Measurements from ENCODE around the gene ANK2. TPM values are rescaled to one million over a fixed set of nuclear protein-coding genes. Genes with fewer than 3 reads are reported as not detected.

ANK2 gene
- total RNA-seq, 1 donor from 2014 or later: 35.5 TPM

- no peak for TF ChIP-seq CTCF (IDR thresholded peaks at IDR 0.05; ENCODE audit: insufficient read depth, low read length, poor library complexity, severe bottlenecking)
- no peak overlapping the region for H3K4me3 ChIP-seq (ENCODE audit: low read depth, low read length)
- no peaks in the 10 kb centered on the region for H3K36me3 ChIP-seq (ENCODE audit: control insufficient read depth, insufficient read depth, low read length)
- no peak for DNase-seq (ENCODE audit: low read depth)
- H3K27me3 ChIP-seq (ENCODE audit: control insufficient read depth, insufficient read depth, low read length): no peaks in the 10 kb centered on the region
These were observed 280.7 kb downstream of the ANK2 start for GRCh38 chr4:113330200-113330599.

- Histone ChIP-seq H3K27me3 (ENCODE audit: control insufficient read depth, insufficient read depth, low read length) (no peaks in the 10 kb centered on the region), H3K4me3 (ENCODE audit: low read depth, low read length) (no peak overlapping the region), H3K36me3 (ENCODE audit: control insufficient read depth, insufficient read depth, low read length) (no peaks in the 10 kb centered on the region)
- no peak for DNase-seq (ENCODE audit: low read depth)
- TF ChIP-seq CTCF (IDR thresholded peaks at IDR 0.05; ENCODE audit: insufficient read depth, low read length, poor library complexity, severe bottlenecking): no peak
These were observed 282.4 kb downstream of the ANK2 start for GRCh38 chr4:113331811-113332210.

- TF ChIP-seq CTCF (IDR thresholded peaks at IDR 0.05; ENCODE audit: insufficient read depth, low read length, poor library complexity, severe bottlenecking): no peak
- H3K4me3 ChIP-seq (ENCODE audit: low read depth, low read length): no peak overlapping the region
- DNase-seq (ENCODE audit: low read depth): no peak
- no peaks in the 10 kb centered on the region for H3K27me3 ChIP-seq (ENCODE audit: control insufficient read depth, insufficient read depth, low read length)
- H3K36me3 ChIP-seq (ENCODE audit: control insufficient read depth, insufficient read depth, low read length): no peaks in the 10 kb centered on the region
These were observed 283.2 kb downstream of the ANK2 start for GRCh38 chr4:113332701-113333100.

GRCh38 chr4:113335746-113336145 lies 286.3 kb downstream of the ANK2 start:
- DNase-seq (ENCODE audit: low read depth): no peak
- Histone ChIP-seq H3K27me3 (ENCODE audit: control insufficient read depth, insufficient read depth, low read length) (no peaks in the 10 kb centered on the region), H3K4me3 (ENCODE audit: low read depth, low read length) (no peak overlapping the region), H3K36me3 (ENCODE audit: control insufficient read depth, insufficient read depth, low read length) (no peaks in the 10 kb centered on the region)
- TF ChIP-seq CTCF (IDR thresholded peaks at IDR 0.05; ENCODE audit: insufficient read depth, low read length, poor library complexity, severe bottlenecking): no peak

- TF ChIP-seq CTCF (IDR thresholded peaks at IDR 0.05; ENCODE audit: insufficient read depth, low read length, poor library complexity, severe bottlenecking): no peak
These were observed 287.1 kb downstream of the ANK2 start for GRCh38 chr4:113336556-113336955.

GRCh38 chr4:113339430-113339813 lies 290.0 kb downstream of the ANK2 start:
- no peak for TF ChIP-seq CTCF (IDR thresholded peaks at IDR 0.05; ENCODE audit: insufficient read depth, low read length, poor library complexity, severe bottlenecking)
- H3K4me3 ChIP-seq (ENCODE audit: low read depth, low read length): no peak overlapping the region
- no peak for DNase-seq (ENCODE audit: low read depth)
- no peaks in the 10 kb centered on the region for H3K36me3 ChIP-seq (ENCODE audit: control insufficient read depth, insufficient read depth, low read length)
- no peaks in the 10 kb centered on the region for H3K27me3 ChIP-seq (ENCODE audit: control insufficient read depth, insufficient read depth, low read length)

More at GRCh38 chr4:113336556-113336955, 287.1 kb downstream of the ANK2 start:
- Histone ChIP-seq H3K36me3 (ENCODE audit: control insufficient read depth, insufficient read depth, low read length) (no peaks in the 10 kb centered on the region), H3K4me3 (ENCODE audit: low read depth, low read length) (no peak overlapping the region), H3K27me3 (ENCODE audit: control insufficient read depth, insufficient read depth, low read length) (no peaks in the 10 kb centered on the region)
- no peak for DNase-seq (ENCODE audit: low read depth)
